Epidermal melanocyte (primary cell): ENCODE results near the gene PYY.
"Not testable (repeated sequence)": the region's sequence is repeated elsewhere in the genome, so short reads cannot be mapped to it uniquely, and the experiment has no call there.

Experiments used
- DNase-seq: peaks from one replicate; pipeline ENCODE4 v3.0.0; 2011; ENCODE audit warnings: low spot score; ENCODE audit not compliant: insufficient read length

The PYY gene

DNA sequence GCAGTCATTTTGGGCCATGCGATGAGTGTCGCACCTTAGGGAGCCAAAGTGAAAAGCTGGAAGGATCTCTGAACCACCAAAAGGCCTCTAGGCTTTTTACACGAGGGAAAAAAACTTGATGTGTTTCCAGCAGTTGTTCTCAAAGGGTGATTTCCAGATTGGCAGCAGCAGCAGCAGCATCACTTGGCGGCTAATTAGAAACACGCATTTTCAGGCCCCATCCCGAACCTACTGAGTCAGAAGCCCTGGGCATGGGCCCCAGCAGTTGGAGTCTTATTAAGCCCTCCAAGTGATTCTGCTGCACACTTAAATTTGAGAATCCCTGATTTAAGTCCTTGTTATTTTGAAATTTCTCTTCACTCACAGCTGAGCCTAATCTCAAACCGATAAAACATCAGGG lies 25.3 kb upstream of the PYY start:
- no peak for DNase-seq

DNA sequence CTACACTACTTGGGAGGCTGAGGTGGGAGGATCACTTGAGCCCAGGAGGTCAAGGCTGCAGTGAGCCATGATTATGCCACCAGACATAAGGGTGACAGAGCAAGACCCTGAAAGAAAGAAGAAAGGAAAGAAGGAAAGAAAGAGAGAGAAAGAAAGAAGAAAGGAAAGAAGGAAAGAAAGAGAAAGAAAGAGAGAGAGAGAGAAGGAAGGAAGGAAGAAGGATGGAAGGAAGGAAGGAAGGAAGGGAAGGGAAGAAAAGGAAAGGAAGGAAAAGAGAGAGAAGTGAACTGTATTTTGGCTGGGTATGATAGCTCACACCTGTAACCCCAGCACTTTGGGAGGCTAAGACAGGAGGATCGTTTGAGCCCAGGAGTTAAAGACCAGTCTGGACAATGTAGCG lies 24.3 kb upstream of the PYY start:
- DNase-seq, result no peak

DNA sequence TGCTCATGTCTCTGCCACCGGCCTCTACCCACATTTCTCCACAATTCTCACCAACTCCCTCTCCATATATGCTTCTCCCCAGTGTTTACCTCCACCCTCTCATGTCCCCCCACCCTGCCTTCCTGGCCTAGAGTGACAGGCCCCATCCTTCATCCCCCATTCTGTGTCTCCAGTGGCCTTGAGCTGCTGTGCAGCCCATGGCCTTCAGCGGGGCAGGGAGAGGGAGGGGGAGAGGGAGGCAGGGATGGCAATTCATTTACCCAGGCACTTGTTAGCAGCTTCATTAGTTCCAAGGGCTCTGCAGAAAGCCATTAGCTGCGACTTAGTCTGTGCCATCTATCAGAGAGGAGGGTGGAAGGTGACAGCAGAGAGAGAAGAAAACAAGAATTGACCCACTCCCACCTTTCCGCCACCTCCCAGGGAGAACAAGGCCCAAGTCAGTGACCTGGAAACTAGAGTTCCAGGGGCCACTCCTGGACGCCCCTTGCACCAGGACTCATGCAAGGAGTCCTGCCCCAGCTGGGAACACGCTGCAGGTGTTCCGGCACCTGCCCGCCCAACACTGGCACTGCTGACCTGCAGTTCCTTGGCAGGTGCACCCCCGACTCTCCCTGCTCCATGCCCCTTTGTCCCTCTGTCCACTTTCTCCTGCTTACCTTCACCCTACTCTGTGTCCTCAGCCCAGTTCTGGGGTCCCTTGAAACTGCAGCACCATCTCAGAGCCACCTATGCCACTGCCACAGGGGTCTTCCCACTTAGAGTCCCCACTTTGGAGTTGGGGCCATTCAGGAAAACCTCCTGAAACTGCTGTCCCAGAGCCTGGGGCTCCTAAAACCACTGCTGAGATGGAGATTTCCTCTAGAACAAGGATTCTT lies 23.5 kb upstream of the PYY start:
- DNase-seq, result no peak

DNA sequence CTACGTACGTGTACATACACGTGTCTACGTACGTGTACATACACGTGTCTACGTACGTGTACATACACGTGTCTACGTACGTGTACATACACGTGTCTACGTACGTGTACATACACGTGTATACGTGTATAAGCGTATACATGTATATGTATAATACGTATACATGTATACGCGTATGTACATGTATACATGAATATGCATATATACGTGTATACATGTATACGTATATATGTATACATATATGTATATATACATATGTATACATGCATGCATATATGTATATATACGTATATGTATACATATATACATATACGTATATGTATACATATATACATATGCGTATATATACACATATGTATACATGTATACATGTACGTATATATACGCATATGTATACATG lies 22.2 kb upstream of the PYY start:
- DNase-seq, result no peak

DNA sequence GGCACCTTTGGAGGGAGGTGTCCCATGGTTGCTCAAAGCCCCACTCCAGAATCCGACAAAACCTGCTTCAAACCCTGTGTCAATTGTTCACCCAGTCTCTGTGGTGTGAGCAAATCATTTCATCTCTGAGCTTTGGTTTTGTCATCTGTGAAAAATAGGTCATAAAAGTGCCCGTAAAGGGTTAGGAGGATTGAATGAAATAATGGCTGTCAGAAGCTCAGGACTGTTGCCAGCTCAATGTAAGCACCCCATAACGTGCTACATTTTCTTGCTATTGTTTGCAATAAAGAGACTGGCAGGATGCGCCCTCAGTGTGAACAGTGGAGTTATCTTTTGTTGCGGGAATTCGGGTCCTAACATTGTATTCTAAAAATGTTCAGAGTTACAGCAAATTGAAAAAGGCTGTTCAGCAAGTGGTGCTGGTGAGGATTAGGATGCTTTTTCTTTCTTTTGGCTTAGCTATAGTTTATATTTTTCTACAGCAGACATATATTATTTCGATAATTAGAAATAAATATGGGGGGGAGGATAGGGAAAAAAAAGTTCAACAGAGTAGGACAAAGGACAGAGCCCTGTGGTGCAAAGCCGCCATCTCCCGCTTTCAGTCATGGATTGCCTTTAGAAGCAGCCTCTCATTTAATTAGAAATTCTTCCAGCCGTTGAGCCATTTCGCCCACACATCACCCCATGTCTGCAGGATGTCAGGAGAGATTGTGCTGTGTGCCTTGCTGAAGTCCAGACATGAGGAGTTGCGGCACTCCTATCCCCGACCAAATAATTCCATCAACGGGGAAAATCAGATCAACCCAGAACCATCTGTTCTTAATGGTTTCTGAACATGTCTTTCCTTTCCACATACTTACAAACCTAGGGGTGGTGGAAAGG lies 20.9 kb upstream of the PYY start:
- no peak for DNase-seq

DNA sequence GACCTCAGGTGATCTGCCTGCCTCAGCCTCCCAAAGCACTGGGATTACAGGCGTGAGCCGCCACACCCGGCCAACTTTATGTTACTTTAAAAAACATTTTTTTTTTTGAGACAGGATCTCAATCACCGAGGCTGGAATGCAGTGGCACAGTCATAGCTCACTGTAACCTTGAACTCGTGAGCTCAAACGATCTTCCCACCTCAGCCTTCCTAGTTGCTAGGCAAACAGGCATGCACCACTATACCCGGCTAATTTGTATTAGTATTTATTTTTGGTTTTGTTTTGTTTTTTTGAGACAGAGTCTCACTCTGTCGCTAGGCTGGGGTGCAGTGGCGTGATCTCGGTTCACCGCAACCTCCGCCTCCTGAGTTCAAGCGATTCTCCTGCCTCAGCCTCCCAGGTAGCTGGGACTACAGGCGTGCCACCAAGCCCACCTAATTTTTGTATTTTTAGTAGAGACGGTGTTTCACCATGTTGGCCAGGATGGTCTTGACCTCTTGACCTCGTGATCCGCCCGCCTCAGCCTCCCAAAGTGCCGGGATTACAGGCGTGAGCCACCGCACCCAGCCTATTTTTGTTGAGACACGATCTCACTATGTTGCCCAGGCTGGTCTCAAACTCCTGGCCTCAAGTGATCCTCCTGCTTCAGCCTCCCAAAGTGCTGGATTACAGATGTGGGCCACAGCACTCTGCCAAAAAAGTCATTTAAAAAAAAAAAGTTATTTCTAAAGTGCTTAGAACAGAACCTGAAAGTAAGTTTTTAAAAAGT lies 18.9 kb upstream of the PYY start:
- not testable (repeated sequence) for DNase-seq

DNA sequence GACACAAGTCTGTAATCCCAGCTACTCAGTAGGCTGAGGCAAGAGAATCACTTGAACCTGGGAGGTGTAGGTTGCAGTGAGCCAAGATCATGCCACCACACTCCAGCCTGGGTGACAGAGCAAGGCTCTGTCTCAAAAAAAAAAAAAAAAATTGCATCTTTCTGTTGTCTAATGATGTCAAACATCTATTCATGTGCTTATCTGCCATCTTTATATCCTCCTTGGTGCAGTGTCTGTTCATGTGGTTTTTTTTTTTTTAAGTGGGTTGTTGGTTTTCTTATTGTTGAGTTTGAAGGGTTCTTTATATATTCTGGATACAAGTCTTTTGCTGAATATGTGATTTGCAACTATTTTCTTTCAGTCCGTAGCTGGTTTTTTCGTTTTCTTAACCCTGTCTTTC lies 17.7 kb upstream of the PYY start:
- not testable (repeated sequence) for DNase-seq

DNA sequence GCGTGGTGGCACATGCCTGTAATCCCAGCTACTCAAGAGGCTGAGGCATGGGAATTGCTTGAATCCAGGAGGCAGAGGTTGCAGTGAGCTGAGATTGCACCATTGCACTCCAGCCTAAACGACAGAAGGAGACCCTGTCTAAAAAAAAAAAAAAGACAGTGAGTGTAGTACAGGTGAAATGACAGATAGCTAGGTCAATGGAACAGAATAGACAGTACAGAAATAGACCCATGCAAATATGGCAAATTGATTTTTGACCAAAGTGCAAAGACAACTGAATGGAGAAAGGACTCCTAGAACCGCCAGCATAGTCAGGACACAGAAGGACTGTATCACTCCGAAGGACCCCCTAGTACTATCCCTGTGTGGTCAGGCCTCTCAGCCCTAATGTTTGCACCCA lies 16.6 kb upstream of the PYY start:
- DNase-seq, result no peak

DNA sequence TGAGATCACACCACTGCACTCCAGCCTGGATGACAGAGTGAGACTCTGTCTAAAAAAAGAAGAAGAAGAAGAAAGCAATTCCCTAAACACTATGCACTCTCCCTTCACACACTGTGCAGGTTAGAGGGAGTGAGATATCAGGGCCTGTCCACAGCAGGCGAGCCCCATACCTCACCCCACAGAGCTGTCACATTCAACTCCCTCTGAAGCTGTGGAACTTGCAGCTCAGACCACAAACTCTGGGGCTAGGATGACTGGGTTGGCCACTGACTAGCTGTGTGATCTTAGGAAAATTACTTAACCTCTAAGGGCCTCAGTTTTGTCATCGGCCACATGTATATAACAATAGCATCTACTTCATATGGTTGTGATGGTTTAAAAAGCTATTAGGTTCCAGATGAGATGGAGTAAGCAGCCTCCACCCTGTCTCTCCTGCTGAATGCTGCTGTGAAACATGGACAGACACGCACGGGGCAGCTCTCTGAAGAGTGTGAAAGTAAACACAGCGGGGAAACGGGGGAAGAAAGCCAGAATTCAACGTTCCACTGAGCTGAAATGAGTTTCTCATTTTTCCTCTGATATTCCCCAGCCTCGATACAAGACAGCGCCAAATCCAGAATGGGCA lies 13.6 kb upstream of the PYY start:
- no peak for DNase-seq

DNA sequence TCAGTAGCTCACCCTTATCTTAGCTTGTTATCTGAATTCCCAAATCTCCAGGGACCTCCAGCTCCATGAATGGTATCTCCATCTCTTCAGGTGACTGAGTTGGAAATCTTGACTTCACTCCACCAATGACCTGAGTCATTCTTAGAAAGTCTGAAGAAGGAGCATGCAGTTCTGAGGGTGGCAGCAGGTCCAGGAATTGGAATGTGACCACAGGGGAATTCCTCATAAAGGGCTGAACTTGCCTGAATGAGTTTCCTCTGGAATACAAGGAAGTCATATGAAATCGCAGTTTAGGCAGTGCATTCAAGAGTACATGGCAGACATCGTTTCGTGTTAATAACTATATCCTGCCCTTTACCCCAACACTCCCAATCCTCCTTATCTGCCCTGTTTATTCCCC lies 12.5 kb upstream of the PYY start:
- no peak for DNase-seq

DNA sequence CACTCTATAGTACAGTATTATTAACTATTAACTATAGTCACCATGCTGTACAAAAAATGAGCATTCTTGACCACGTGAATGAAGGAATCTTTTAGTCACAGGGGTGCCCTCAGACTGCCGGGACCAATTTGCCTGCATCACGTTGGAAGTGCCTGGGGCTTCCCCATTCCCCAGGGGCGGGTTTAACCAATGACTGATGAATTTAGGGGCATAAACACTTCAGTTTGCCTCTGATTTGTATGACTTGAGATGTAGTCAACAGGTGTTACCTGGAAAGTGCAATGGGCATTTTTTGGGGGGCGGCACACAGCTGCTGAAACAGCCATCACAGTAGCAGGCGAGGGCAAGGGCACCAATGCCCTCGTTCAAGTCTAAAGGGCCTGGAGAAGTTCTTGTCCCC lies 8.7 kb upstream of the PYY start:
- no peak for DNase-seq

DNA sequence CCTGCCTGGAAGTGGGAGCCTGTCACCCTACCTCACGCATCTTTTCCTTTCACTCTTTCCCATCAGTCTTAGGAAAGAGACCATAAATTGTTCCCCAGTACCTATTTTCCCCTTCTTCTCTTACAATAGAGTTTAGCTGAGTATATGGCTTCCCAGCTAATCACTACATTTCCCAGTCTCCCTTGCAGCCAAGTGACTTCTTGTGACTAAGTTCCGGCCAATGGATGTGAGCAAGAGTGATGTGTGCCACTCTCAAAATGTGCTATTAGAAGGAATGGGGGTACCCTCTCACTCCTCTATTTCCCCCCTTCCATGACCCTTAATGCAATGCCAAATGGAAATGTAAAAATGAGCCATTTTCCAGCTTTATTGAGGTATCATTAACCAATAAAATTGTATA lies 8.2 kb upstream of the PYY start:
- DNase-seq, result no peak

DNA sequence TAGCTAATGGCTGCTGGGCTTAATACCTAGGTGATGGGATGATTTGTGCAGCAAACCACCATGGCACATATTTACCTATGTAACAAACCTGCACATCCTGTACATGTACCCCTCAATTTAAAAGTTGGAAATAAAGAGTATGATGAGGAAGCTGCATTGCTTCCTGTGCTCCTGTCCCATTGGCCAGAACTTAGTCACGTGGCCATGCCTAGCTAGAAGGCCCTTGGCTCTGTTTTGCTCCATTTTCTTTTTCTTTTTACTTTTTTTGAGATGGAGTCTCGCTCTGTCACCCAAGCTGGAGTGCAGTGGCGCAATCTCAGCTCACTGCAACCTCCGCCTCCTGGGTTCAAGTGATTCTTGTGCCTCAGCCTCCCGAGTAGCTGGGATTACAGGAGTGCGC lies 7.6 kb upstream of the PYY start:
- not testable (repeated sequence) for DNase-seq

DNA sequence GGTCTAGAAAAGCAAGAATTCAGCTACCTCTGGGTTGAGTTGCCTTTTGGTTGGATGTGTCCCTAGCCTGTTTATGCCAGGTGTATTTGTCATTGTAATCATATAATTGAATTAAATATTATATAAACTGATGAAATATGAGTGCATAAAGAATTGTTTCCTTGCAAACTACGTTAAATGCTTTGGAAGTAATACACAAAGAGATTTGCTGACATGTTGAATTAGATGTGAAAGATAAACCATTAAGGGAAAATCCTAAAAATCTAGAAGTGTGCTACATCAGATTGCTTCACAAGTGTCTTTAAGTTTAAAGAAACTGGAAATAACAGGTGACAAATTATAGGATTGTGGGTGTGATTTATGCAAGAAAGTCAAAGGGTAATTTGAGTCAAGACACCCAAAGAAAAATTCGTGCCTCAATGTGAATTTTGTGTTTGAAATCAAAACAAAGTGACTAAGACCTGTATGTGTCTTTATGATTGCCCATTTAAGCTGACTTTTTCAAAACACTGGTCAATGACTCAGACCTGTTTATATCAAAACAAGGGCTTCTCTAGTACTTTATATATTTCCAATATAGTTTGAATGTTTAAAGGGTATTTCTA lies 5.1 kb upstream of the PYY start:
- DNase-seq, result no peak

DNA sequence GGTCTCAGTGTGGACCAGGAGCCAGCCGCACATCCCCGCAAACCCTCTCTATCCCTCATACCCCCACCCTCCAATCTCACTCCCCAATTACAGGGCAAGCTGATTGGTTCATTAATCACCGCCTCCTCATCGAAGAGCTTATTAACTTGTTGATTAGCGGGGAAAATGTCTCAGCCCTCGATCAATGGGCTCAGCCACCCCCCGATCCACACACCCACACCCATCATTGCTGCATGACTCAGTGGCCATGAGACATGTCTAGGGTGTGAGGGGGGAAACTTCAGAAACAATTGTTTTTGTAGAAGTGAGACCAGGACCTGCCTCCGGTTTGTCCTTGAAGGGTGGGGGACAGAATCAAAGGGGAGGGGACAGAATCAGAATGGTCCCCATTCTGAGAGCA lies 2.5 kb upstream of the PYY start:
- DNase-seq, result no peak

DNA sequence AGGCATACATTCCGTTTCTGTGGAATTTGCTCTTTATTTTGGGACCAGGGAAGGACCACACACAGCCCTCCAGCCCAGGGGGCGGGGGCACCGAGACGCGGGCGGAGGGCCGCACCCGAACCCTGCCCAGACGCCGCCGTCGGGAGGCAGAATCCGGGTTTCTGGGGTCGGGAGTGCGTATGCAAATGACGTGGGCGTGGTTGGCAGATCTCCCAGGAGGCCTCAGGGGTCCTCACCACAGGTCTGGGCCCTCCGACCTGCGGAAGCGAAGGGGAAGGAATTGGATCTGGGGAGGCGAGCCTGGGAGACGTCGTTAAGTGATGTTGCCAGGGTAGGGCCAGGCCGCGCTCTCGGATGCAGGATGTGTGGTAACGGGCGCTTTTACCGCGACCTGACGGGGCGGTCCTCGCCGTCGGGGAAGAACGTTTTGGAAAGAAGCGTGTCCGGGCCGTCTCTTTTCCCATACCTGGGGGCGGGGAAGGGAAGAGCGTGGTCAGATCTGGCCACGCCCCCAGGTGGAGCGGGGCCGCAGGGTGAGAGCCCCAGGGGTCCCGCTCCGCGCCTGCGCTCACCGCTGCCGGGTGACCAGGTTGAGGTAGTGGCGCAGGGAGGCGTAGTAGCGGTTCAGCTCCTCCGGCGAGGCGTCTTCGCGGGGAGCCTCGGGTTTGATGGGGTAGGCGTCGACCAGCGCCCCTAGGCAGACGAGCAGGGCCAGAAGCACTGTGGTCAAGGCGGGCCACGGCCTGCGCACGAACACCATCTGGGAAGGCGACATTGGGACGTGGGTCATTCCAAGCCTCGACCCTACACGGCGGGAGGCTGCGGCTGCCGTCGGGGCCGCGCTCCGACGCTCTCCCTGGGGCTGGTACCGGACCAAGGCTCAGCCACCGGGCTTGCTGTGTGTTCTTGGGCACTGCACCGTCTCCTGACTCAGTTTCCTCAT lies 745 bp downstream of the PYY start:
- no peak for DNase-seq

DNA sequence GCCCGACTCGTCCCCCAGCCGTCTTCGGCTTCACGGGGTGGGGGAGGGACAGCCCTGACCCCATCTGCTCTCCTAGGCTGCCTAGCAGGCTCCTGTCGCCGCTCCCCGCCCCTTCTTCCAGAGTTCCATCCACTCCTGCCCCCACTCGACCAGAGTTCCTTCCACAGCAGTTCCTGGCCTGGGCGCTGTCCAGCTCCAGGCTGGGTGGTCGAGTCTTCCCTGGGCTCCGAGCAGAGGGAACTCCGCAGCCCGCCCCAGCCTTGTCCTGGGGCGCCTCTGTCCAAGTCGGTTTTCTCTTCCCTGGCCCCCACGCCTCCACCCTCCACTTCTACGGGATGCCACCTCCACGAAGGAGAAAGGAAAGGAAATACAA lies 1.4 kb downstream of the PYY start:
- DNase-seq, result no peak

DNA sequence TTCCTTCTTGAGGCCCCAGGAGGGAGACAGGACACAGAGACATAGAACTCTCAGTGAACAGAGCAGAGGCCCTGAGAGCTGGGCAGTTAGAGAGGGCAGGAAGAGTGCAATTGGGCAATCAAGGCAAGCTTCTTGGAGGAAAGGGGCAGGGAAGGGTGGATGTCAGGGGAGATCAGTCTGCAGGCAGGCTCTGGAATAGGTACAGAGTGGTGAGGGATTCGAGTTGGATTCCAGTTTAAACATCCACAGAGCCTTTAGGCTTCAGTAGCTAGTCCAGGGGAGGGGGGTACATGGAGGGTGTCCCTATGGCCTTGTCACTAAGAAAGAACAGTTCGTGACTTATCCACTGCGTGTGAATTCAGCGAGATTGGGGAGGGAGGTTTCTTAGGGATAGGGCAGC lies 2.0 kb downstream of the PYY start:
- DNase-seq, result no peak

DNA sequence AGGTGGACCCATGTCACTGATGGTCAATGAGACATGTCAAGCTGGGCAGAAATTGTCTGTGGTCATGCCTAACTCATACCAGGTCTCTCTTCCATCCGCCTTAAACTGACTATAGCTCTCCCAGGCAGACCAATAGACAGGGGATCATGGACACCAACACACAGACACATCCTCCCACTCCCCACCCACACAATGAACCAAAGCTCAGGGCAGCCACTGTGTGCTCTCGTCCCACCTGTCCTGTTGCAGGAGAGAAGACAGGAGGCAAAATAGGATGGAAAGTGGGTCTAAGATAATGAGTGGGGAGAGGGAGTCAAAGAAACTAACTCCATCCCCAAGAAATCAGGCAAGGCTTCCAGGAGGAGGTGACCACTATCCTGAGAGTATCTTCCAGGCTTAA lies 3.2 kb downstream of the PYY start:
- DNase-seq, result no peak

DNA sequence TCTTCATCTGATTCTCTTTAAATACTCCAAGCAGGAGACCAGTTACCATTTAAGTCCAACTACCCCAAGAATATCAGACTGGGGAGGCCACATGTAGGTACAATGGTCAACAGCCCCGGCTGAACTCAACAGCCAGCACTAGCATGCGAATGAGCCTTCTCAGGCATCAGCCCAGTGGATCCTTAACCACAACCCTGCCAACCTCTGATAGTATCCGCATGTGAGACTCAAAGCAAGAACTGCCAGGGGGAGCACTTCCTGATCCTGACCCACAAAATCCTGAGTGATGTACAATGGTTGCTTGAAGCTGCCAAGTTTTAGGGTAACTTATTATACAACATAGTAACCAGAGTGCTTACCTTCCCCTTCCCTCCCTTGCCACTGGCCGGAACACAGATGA lies 4.0 kb downstream of the PYY start:
- DNase-seq, result no peak
